Measurements from ENCODE around the gene TRAF5. TPM values are rescaled to one million over a fixed set of nuclear protein-coding genes. Genes with fewer than 3 reads are reported as not detected.
A peak's percentile ranks its signal among the peaks of the same experiment; 100 is the strongest.

The TRAF5 gene
- total and polyA plus RNA-seq, 2 of the 4 experiments (the other 2 are of a cell fraction): 10.0 to 14.7 TPM

DNA sequence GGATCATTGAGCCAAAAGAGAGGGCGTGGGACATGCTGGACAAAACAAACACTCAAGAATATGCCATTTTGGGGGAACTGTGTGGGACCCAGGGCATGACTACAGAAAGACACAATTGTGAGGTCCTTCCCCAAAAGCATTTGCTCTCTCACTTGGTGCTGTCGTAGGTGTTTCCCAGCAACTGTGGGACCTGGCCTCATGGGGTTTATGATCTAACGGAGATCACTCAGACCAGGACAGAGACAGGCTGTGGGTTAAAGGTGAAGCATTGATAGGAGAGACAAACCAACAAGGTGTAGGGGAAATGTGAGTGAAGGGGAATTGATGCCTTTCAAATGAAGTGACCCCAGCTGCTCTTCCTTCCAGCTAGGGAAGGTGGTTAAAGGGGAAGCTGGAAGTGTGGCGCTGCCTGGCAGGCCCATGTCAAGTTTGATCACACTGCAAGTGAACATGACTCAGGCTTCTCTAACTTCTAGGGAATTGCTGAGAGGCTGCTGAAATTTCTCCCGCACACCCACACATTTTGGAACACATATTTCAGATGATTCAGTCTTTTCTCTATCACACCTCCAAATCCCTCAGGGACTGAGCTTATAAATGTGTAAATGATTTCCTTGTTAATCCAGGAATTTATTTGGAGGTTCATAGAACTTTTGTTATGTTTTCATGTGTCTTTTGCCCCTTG lies 30.2 kb downstream of the TRAF5 start:
- dilution Hi-C loops (cut with HindIII; ENCODE audit: low sequenced_read_pairs, unreplicated experiment): no loop called here
- Histone ChIP-seq H3K23ac (ENCODE audit: low read depth, low read length) (no peak overlapping the region), H2AK9ac (replicated peaks; ENCODE audit: low read depth, low read length, poor library complexity) (no peak overlapping the region), H2AK5ac (ENCODE audit: low read depth, low read length) (no peak overlapping the region), H3K4ac (ENCODE audit: low read depth, low read length) (no peak overlapping the region), H3K4me1 (ENCODE audit: control insufficient read depth, insufficient read depth, low read length) (peaks cover 6% of the 10 kb centered on the region), H3K36me3 (ENCODE audit: control insufficient read depth, insufficient read depth, low read length) (peaks cover 23% of the 10 kb centered on the region), H3K18ac (ENCODE audit: low read depth, low read length) (no peak overlapping the region), H3K56ac (ENCODE audit: extremely low read depth, insufficient read depth, low read length) (no peak overlapping the region), H4K8ac (ENCODE audit: low read depth in 2 of 2, low read length in 2 of 2) (no peak overlapping the region; a peak in 1 of 4 replicates), H3K14ac (replicated peaks; ENCODE audit: low read depth, low read length) (no peak overlapping the region), H3K27ac (ENCODE audit: insufficient read depth, low read length) (no peak overlapping the region), H3K9me1 (ENCODE audit: insufficient read depth, low read length) (peaks cover 11% of the 10 kb centered on the region; the same call in 1 of the 2 replicates), H3K27me3 (ENCODE audit: control insufficient read depth, insufficient read depth, low read length) (no peaks in the 10 kb centered on the region), H2AFZ (replicated peaks; ENCODE audit: low read length, poor library complexity) (no peak overlapping the region), H2BK5ac (ENCODE audit: low read depth, low read length, poor library complexity, severe bottlenecking) (no peak overlapping the region), H2BK20ac (ENCODE audit: low read depth, low read length) (no peak overlapping the region), H3K9me3 (ENCODE audit: control insufficient read depth, insufficient read depth, low read length) (no peaks in the 10 kb centered on the region), H3K79me1 (ENCODE audit: low read depth in 1 of 2, low read length in 2 of 2) (peaks cover 26% of the 10 kb centered on the region in 2 experiments; a peak in 3 of 4 replicates), H3K9ac (ENCODE audit: low read depth, low read length) (no peak overlapping the region), H2BK120ac (ENCODE audit: low read depth, low read length) (no peak overlapping the region), H2BK15ac (ENCODE audit: low read depth, low read length) (no peak overlapping the region), H4K5ac (ENCODE audit: low read depth, low read length) (no peak overlapping the region), H3K4me2 (ENCODE audit: low read depth, low read length) (no peak overlapping the region), H4K91ac (ENCODE audit: insufficient read depth, low read depth, low read length) (no peak overlapping the region), H4K20me1 (ENCODE audit: insufficient read depth, low read length) (peaks cover 3% of the 10 kb centered on the region; the same call in 1 of the 2 replicates), H3K4me3 (ENCODE audit: insufficient read depth, low read depth, low read length) (no peak overlapping the region)
- intact Hi-C loops (cut with micrococcal nuclease): no loop called here
- ChIA-PET CTCF (no interaction called here), POLR2A (ENCODE audit: unreplicated experiment) (no interaction called here)
- DNase-seq: peak; percentile 75
- TF ChIP-seq MAZ (IDR thresholded peaks at IDR 0.05; ENCODE audit: borderline replicate concordance, low read depth, low read length) (no peak), NFE2L2 (IDR thresholded peaks at IDR 0.05; ENCODE audit: low read depth, low read length) (peak; percentile 28; the same call in 1 of the 2 replicates), RAD21 (IDR thresholded peaks at IDR 0.05; ENCODE audit: low read length) (no peak)
- TF ChIP-seq, protein P1, sequence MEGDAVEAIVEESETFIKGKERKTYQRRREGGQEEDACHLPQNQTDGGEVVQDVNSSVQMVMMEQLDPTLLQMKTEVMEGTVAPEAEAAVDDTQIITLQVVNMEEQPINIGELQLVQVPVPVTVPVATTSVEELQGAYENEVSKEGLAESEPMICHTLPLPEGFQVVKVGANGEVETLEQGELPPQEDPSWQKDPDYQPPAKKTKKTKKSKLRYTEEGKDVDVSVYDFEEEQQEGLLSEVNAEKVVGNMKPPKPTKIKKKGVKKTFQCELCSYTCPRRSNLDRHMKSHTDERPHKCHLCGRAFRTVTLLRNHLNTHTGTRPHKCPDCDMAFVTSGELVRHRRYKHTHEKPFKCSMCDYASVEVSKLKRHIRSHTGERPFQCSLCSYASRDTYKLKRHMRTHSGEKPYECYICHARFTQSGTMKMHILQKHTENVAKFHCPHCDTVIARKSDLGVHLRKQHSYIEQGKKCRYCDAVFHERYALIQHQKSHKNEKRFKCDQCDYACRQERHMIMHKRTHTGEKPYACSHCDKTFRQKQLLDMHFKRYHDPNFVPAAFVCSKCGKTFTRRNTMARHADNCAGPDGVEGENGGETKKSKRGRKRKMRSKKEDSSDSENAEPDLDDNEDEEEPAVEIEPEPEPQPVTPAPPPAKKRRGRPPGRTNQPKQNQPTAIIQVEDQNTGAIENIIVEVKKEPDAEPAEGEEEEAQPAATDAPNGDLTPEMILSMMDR (conservative IDR thresholded peaks at IDR 0.05; ENCODE audit: low read depth, low read length): no peak
- in situ Hi-C loops (cut with MboI; ENCODE audit: low sequenced_read_pairs): no loop called here
- no TSS peak for BruUV-seq (replicated peaks)
- peak; percentile 79 for ATAC-seq (ENCODE audit: low read depth)
- 100% methylated on average over 1 of the region's 5 CpGs; no CpG with 5 or more reads in 1 of the 2 experiments for WGBS, 2 experiments (ENCODE audit: extremely low coverage in 2 of 2, insufficient read length in 1 of 2)
